Measurements from ENCODE around the gene FMO1.
"Not testable (repeated sequence)": the region's sequence is repeated elsewhere in the genome, so short reads cannot be mapped to it uniquely, and the experiment has no call there.

FMO1 gene

DNA sequence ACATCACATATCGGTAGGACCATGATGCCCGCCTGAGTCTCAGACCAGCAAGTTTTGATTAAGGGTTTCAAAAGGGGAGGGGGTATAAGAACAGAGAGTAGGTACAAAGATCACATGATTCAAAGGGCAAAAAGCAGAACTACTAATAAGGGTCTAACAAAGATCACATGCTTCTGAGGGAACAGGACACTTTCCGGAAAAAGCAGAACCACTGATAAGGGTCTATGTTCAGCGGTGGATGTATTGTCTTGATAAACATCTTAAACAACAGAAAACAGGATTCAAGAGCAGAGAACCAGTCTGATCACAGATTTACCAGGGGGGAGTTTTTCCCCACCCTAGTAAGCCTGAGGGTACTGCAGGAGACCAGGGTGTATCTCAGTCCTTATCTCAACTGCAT, 12.1 kb upstream of the FMO1 start:
- DNase-seq, result not testable (repeated sequence)

DNA sequence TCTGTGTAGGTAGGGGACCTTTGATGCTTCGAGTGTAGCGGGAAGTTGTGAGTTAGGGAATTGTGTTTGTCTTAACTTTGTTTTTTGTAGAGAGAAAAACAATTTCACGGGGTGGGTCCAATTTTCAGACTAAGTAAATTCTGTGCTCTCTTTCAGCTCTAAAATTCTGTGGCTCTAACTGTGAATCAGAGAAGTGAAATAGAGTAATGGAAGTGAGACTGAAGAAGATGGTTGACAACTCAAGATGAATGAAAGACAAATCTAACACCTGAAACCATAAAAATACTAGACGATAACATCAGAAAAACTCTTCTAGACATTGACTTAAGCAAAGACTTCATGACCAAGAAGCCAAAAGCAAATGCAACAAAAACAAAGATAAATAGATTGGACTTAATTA, 4.4 kb upstream of the FMO1 start:
- DNase-seq, result no peak

DNA sequence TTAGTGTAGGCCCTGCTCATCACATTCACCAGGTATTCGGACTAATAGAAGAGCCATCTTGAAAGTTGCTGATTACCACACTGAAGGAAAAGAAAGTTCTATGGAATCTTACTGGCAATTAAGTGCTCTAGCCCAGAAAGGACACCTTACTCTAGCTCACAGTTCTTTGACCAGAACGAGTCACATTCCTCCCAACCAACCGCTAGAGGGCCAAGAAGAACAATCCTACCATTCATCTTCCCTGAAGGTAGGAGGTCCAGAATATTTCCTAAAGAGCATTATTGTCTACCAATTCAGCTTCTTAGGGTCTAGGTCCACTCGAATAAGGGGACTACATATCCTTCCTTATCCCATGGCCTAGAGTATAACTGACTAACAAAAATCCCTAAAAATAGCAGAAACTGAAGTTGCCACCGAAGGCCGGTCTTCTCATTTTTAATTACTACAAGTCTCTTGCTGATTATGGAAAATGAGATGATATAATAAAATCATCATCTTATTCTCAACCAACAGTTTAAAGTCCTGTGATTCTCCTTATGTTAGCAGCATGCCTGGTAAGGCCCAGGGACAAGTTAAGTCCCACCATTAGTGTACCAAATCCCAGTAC, 2.7 kb upstream of the FMO1 start:
- peak; percentile 56 to 71 (median 59) for DNase-seq

DNA sequence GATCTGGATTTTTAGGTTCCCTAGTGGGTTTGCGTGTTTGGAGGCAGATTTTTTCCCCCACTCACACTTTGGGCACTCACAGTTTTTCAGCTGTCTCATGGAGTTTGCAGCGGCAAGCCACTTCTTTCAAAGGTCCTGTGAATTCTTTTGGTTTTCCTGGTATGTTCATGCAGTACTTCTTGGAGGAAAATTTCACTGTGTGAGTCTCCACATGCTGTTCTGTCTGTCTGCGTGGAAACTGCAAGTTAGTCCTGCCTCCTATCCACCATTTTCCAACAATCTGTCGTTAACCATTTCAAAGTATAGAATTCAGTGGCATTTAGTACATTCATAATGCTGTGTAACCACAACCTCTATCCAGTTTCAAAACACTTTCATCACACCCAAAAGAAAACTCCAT, 793 bp upstream of the FMO1 start:
- DNase-seq, result no peak

DNA sequence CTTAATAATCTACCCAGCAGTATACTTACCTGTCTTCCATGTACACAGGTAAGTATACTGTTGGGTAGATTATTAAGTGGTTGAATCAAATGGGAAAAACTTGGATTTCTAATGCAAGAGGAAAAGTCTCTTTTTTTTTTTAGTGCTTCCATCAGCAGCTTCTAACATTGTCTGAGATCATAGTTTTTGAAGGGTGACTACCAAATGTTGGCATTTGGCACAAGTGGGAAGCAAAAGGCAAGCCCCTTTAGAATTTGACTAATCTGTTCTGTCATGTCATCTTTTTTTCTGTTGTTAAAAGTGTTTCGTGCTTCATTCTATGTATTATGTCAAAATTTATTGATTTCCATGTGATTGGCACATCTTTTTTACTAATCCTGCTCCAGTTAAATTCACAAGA, 547 bp downstream of the FMO1 start:
- DNase-seq, result no peak

GRCh38 chr1:171250263-171250662, 2.0 kb downstream of the FMO1 start:
- no peak for DNase-seq

DNA sequence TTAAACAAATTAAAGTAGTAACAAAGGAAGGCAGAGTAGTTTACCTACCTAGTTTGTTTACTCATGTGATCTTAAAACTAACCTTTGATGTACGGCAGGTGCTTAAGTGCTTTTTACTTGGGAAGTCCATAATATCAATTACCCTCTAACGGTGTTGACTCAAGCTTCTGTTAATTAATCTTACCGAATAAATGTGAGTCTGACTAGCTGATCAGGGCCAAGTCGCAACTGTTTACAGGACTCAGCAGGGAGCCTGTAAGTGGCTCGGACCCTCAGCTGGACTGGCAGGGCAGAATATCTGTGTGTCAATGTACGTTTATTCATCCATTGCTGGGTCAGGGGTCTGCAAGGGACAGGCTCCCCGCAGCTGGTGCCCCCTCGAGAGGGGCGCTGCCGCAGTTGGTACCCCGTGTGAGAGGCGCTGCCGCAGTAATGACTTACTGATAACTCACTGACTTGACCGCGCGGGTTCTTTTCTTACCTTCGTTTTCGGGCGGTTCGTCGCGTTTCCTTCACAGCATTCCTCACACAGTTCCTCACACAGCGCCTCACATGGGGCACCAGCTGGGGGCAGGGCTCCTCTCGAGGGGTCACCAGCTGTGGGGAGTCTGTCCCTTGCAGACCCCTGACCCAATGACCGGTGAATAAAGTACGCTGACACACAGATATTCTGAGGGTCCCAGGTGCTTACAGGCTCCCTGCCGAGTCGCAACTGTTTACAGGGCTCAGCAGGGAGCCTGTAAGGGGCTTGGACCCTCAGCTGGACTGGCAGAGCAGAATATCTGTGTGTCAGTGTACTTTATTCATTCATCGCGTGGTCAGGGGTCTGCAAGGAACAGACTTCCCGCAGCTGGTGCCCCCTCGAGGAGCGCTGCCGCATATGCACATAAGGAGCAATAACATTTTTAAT, 3.0 kb downstream of the FMO1 start:
- DNase-seq, result peak; percentile 22 to 52 (median 47)

GRCh38 chr1:171251952-171252300, 3.6 kb downstream of the FMO1 start:
- DNase-seq, result no peak

- DNase-seq, result no peak
Measured at GRCh38 chr1:171252482-171252881, 4.2 kb downstream of the FMO1 start.

GRCh38 chr1:171254859-171255258, 6.6 kb downstream of the FMO1 start:
- no peak for DNase-seq

DNA sequence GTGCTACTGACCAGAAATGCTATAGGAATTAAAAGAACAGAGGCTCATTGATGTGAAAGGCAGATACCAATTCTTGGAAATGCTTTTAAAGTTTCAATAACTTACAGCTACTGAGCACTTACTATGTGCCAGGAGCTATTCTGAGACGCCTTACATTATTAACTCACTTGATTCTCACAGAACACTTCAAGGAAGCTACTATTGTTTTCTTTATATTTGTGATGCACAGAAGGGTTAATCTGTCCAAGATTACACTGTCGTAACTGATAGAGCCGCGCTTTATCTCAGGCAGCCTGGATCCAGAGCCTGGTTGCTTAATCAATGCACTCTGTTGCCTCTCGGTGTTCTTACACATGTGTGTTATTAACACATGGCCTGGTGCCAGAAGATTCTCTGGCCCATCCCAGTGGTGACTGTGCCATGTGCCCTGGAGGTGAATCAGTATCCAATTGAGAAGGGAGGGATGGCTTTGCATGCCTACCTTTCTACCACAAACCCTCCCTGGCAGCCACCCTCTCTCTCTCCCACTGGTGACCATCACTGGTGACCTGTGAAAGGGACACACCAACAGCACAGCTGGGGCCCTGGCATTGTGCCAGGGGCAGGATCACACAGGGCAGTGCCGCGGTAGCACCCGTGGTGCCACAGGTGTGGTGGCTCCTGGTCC, 8.8 kb downstream of the FMO1 start:
- DNase-seq, result no peak

DNA sequence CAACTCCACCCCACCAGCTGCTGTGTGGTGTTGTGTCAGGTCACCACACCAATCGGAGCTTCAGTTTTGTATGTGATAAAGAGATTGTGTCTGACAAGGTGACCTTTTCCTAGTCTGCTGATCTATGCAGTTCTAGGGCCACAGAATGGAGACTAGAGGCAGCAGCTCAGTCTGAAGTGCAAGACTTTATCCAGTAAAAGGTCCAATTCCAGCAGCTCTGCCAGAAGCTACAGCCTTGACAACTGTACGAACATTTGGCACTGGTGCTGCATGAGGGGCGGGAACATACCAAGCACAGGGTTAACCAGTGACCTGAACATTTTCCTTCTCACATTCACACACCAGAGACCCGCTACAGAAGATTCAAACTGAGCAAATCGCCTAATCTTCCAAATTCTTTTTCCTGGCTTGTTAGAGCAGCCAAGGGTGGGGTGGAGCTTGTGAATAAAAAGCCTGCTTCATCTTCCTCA, 9.3 kb downstream of the FMO1 start:
- no peak for DNase-seq

- no peak for DNase-seq
Measured at GRCh38 chr1:171258429-171258828, 10.1 kb downstream of the FMO1 start.

GRCh38 chr1:171258943-171259342, 10.6 kb downstream of the FMO1 start:
- no peak for DNase-seq

DNA sequence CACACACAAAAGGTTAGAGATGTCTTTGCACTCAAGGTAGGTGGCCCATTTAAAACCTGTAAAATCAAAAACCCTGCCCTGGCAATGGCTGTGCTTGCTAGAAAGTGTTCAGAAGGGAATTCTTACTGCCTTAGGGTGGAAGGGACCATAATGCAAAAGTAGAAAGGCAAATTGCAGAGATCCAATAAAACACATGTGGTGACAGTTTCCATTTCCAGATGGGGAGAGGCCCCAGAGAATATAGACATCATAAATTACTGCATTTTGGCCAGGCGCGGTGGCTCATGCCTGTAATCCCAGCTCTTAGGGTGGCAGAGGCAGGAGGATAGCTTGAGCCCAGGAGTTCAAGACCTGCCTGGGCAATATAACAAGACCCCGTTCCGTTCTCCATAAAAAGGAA, 13.0 kb downstream of the FMO1 start:
- no peak for DNase-seq

GRCh38 chr1:171263901-171264300, 15.6 kb downstream of the FMO1 start:
- DNase-seq, result no peak

GRCh38 chr1:171265686-171266085, 17.4 kb downstream of the FMO1 start:
- no peak for DNase-seq

GRCh38 chr1:171266930-171267329, 18.6 kb downstream of the FMO1 start:
- no peak for DNase-seq

DNA sequence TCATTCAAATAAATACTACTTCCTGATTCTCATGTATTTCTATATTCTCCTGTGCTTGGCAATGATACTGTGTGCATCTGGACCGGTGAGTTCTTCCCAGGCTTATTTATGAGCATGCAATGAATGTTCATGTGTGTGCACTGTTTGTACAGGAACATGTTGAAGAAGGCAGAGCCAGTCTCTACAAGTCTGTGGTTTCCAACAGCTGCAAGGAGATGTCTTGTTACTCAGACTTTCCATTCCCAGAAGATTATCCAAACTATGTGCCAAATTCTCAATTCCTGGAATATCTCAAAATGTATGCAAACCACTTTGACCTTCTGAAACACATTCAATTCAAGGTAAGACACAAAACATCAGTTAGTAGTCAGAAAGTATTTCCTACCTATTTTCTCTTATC, 19.1 kb downstream of the FMO1 start:
- DNase-seq, result no peak

GRCh38 chr1:171270806-171271205, 22.5 kb downstream of the FMO1 start:
- no peak for DNase-seq

DNA sequence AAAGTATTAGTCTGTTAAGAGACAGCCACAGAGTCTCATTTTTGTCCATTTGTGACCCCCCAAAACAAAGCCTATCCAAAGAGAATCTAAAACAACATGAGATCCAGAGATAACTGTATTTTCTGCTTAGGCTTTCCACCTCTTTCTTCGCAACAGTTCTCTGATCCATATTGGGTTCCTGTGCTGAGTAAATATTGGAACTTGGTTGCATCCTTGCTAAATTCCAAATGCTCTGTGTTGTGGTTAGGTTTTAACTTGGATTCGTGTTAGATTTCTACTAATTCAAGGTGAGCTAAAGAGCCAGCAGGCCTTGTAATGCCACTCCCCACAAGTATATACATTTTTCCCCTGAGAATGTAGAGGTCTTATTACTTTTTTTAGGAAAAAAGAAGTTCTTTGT, 29.2 kb downstream of the FMO1 start:
- no peak for DNase-seq

- DNase-seq, result no peak
Measured at GRCh38 chr1:171279234-171279633, 30.9 kb downstream of the FMO1 start.

DNA sequence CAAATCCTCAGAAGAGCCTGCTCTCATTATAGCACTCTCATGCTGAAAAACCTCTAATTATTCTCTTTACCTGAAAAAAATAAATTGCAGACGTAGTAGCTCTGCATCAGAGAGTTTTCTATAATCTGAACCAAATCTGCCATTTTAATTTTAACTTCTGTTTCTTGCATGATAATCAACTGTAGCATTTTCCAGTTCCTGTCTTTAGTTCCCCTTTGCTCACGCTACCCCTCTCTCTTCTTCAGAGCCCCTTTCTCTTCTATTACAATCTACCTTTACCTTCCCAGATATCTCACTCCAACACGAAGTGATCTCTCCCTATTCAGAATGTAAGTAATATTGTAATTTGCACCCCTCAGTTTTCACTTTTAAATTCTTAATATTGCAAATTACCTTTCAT, 31.4 kb downstream of the FMO1 start:
- no peak for DNase-seq

- DNase-seq, result no peak
Measured at GRCh38 chr1:171280599-171280998, 32.3 kb downstream of the FMO1 start.

Data from suppressor macrophage treated with lipopolysaccharide for 1 hour (primary cell).